HepG2 (cell line): Measurements from ENCODE around the gene OPRL1. TPM values are rescaled to one million over a fixed set of nuclear protein-coding genes. Genes with fewer than 3 reads are reported as not detected.

Experiments
- ERF ChIP-seq: IDR thresholded peaks from 2 replicates; pipeline ENCODE4 v1.6.1; 2018; ENCODE audit warnings: missing biosample characterization, missing genetic modification reagents
- FLYWCH1 ChIP-seq: sonication (generic); formaldehyde crosslinking; IDR thresholded peaks from 2 replicates; pipeline ENCODE4 v1.8.1; 2023; ENCODE audit warnings: mild to moderate bottlenecking, missing genetic modification reagents
- HCFC1 ChIP-seq: fragments of 150-350 bp; IDR thresholded peaks from 2 replicates; pipeline ENCODE4 v1.6.1; 2014; ENCODE audit warnings: low read depth, low read length
- HDAC1 ChIP-seq: sonication (generic); formaldehyde crosslinking; IDR thresholded peaks from 2 replicates; pipeline ENCODE4 v1.5.1; 2020; ENCODE audit warnings: mild to moderate bottlenecking, missing genetic modification reagents
- HIVEP1 ChIP-seq: sonication (generic); formaldehyde crosslinking; IDR thresholded peaks from 2 replicates; pipeline ENCODE4 v1.4.0; 2020; ENCODE audit warnings: mild to moderate bottlenecking, missing genetic modification reagents
- MBNL3 ChIP-seq: fragments of 250-450 bp; sonication (Bioruptor Pico); conservative IDR thresholded peaks from 2 replicates; pipeline ENCODE4 v1.8.0; 2022; ENCODE audit warnings: mild to moderate bottlenecking, inconsistent platforms
- PAF1 ChIP-seq: IDR thresholded peaks from 2 replicates; pipeline ENCODE4 v1.6.1; 2016; ENCODE audit warnings: missing genetic modification reagents, missing compliant biosample characterization
- YEATS2 ChIP-seq: sonication (generic); formaldehyde crosslinking; IDR thresholded peaks from 2 replicates; pipeline ENCODE4 v1.4.0; 2020; ENCODE audit warnings: missing genetic modification reagents, borderline replicate concordance
- ZBTB38 ChIP-seq: sonication (generic); formaldehyde crosslinking; IDR thresholded peaks from 2 replicates; pipeline ENCODE4 v1.5.1; 2020; ENCODE audit warnings: mild to moderate bottlenecking, missing genetic modification reagents
- ZC3H4 ChIP-seq: sonication (generic); formaldehyde crosslinking; IDR thresholded peaks from 2 replicates; pipeline ENCODE4 v1.4.0; 2020; ENCODE audit warnings: missing genetic modification reagents, borderline replicate concordance
- ZFP62 ChIP-seq: sonication (generic); formaldehyde crosslinking; IDR thresholded peaks from 2 replicates; pipeline ENCODE4 v1.4.0; 2020; ENCODE audit warnings: missing genetic modification reagents
- ZNF124 ChIP-seq: sonication (generic); formaldehyde crosslinking; IDR thresholded peaks from 2 replicates; pipeline ENCODE4 v1.4.0; 2020; ENCODE audit warnings: missing genetic modification reagents
- ZNF331 ChIP-seq: sonication (generic); formaldehyde crosslinking; IDR thresholded peaks from 2 replicates; pipeline ENCODE4 v1.4.0; 2020; ENCODE audit warnings: missing genetic modification reagents
- ZNF335 ChIP-seq: sonication (generic); formaldehyde crosslinking; IDR thresholded peaks from 2 replicates; pipeline ENCODE4 v1.4.0; 2020; ENCODE audit warnings: missing genetic modification reagents
- ZNF75D ChIP-seq: sonication (generic); formaldehyde crosslinking; IDR thresholded peaks from 2 replicates; pipeline ENCODE4 v1.8.1; 2023; ENCODE audit warnings: missing genetic modification reagents, mild to moderate bottlenecking, borderline replicate concordance
- ZNF790 ChIP-seq: sonication (generic); formaldehyde crosslinking; IDR thresholded peaks from 2 replicates; pipeline ENCODE4 v1.8.0; 2022; ENCODE audit warnings: missing genetic modification reagents, mild to moderate bottlenecking, borderline replicate concordance
- ZNF792 ChIP-seq: IDR thresholded peaks from 2 replicates; pipeline ENCODE4 v1.6.1; 2016
- polyA plus RNA-seq, 8 experiments: library from polyadenylated mRNA; depleted of rRNA in 3 of 8; stranded (reverse) in 7 of 8; unstranded in 1 of 8; fragments of >200 nt; fragmentation: Illumina TruSeq in 4 of 8; extraction: Trizol in 4 of 8; gene quantifications; 2 replicates each; pipeline versions ENCODE4 v1.2.1 to v1.2.3, GENCODE V29; 2011 to 2016; ENCODE audit warnings: low read depth in 4 of 8, missing spikeins in 1 of 8, mixed read lengths in 1 of 8; ENCODE audit not compliant: insufficient read depth in 1 of 8
- total RNA-seq, 5 experiments: library from RNA; depleted of rRNA; stranded (reverse); fragments of >200 nt; fragmentation: Illumina TruSeq; extraction: Trizol; gene quantifications; 2 replicates each; pipeline ENCODE4 v1.2.3, GENCODE V29; 2016; ENCODE audit warnings: low read depth in 1 of 5
- TF ChIP-seq, protein P1 (sequence below): sonication (generic); formaldehyde crosslinking; IDR thresholded peaks from 2 replicates; pipeline ENCODE4 v1.5.1; 2020; ENCODE audit warnings: mild to moderate bottlenecking, missing genetic modification reagents
- TF ChIP-seq, protein P2 (sequence below): sonication (generic); formaldehyde crosslinking; IDR thresholded peaks from 2 replicates; pipeline ENCODE4 v1.9.0; 2022; ENCODE audit warnings: missing genetic modification reagents, mild to moderate bottlenecking, borderline replicate concordance
- TF ChIP-seq, protein P3 (sequence below): sonication (generic); formaldehyde crosslinking; IDR thresholded peaks from 2 replicates; pipeline ENCODE4 v1.8.1; 2022; ENCODE audit warnings: low read depth, mild to moderate bottlenecking, missing genetic modification reagents
- TF ChIP-seq, protein P4 (sequence below): sonication (generic); formaldehyde crosslinking; IDR thresholded peaks from 2 replicates; pipeline ENCODE4 v1.5.0; 2020; ENCODE audit warnings: missing genetic modification reagents

Gene OPRL1
- total and polyA plus RNA-seq, 2 of the 13 experiments (the other 11 are each of a cell fraction or from before 2014, with no cell fraction given), result 0.35 to 0.71 TPM

DNA sequence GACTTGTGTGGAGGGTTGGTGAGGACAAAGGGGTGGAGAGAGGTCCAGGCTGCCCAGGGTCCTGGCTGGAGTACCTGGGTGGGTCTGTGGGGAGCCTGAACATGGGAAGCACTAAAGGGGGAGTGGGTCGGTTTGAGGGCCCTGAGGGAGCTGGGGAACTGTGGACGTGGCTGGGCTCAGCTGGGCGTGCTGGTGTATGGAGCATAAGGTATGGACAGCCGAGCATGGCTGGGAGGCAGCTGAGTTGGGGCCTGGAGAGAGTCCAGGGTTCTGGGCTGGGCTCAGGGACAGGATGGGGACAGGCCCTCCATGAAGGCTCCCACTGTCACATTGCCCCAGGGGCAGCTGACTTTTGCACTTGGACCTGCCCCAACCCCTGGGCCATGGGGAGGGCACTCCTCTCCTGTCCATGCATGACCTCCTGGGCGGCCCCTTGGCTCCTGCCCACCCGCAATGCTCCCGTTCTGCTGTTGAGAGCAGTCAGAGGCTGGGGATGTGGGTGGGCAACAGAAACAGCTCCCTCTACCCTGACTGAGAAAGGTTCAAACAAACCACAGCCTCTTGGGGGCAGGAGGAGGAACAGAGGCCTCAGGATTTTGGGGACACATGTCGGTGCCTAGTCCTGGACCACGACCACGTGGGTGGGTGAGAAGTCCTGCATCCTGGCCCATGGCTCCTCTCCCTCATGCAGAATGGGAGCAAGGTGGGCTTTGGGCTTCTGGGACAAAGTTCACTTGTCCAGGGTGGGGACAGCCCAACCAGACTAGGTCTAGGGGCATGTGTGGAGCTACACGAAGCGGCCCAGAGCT is 39.4 kb upstream of the OPRL1 start (continued):
- TF ChIP-seq ZNF790 (CRISPR knock-in tag) (no peak), ZNF792 (peak; percentile 15), ZFP62 (CRISPR knock-in tag) (no peak), MBNL3 (CRISPR knock-in tag) (no peak), ZC3H4 (CRISPR knock-in tag) (no peak), ZNF331 (CRISPR knock-in tag) (peak; percentile 97), HCFC1 (no peak), FLYWCH1 (peak; percentile 72; the same call in 1 of the 2 replicates), ZNF75D (CRISPR knock-in tag) (no peak), ZNF124 (CRISPR knock-in tag) (peak; percentile 15; the same call in 1 of the 2 replicates), YEATS2 (no peak), HDAC1 (CRISPR knock-in tag) (peak; percentile 54; the same call in 1 of the 2 replicates), ZBTB38 (CRISPR knock-in tag) (peak; percentile 16; the same call in 1 of the 2 replicates), HIVEP1 (CRISPR knock-in tag) (peak; percentile 29; the same call in 1 of the 2 replicates), ERF (CRISPR knock-in tag) (peak; percentile 43), PAF1 (CRISPR knock-in tag) (peak; percentile 92; the same call in 1 of the 2 replicates), ZNF335 (CRISPR knock-in tag) (no peak)
- TF ChIP-seq, protein P1, sequence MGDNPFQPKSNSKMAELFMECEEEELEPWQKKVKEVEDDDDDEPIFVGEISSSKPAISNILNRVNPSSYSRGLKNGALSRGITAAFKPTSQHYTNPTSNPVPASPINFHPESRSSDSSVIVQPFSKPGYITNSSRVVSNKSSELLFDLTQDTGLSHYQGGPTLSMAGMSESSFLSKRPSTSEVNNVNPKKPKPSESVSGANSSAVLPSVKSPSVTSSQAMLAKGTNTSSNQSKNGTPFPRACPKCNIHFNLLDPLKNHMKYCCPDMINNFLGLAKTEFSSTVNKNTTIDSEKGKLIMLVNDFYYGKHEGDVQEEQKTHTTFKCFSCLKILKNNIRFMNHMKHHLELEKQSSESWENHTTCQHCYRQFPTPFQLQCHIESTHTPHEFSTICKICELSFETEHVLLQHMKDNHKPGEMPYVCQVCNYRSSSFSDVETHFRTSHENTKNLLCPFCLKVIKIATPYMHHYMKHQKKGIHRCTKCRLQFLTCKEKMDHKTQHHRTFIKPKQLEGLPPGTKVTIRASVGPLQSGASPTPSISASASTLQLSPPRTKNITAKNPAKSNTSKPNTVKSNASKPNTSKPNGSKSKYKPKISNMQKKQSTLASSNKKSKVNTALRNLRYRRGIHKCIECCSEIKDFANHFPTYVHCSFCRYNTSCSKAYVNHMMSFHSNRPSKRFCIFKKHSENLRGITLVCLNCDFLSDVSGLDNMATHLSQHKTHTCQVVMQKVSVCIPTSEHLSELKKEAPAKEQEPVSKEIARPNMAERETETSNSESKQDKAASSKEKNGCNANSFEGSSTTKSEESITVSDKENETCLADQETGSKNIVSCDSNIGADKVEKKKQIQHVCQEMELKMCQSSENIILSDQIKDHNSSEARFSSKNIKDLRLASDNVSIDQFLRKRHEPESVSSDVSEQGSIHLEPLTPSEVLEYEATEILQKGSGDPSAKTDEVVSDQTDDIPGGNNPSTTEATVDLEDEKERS, result no peak
- TF ChIP-seq, protein P2, sequence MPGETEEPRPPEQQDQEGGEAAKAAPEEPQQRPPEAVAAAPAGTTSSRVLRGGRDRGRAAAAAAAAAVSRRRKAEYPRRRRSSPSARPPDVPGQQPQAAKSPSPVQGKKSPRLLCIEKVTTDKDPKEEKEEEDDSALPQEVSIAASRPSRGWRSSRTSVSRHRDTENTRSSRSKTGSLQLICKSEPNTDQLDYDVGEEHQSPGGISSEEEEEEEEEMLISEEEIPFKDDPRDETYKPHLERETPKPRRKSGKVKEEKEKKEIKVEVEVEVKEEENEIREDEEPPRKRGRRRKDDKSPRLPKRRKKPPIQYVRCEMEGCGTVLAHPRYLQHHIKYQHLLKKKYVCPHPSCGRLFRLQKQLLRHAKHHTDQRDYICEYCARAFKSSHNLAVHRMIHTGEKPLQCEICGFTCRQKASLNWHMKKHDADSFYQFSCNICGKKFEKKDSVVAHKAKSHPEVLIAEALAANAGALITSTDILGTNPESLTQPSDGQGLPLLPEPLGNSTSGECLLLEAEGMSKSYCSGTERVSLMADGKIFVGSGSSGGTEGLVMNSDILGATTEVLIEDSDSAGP, result peak; percentile 72
- TF ChIP-seq, protein P3, sequence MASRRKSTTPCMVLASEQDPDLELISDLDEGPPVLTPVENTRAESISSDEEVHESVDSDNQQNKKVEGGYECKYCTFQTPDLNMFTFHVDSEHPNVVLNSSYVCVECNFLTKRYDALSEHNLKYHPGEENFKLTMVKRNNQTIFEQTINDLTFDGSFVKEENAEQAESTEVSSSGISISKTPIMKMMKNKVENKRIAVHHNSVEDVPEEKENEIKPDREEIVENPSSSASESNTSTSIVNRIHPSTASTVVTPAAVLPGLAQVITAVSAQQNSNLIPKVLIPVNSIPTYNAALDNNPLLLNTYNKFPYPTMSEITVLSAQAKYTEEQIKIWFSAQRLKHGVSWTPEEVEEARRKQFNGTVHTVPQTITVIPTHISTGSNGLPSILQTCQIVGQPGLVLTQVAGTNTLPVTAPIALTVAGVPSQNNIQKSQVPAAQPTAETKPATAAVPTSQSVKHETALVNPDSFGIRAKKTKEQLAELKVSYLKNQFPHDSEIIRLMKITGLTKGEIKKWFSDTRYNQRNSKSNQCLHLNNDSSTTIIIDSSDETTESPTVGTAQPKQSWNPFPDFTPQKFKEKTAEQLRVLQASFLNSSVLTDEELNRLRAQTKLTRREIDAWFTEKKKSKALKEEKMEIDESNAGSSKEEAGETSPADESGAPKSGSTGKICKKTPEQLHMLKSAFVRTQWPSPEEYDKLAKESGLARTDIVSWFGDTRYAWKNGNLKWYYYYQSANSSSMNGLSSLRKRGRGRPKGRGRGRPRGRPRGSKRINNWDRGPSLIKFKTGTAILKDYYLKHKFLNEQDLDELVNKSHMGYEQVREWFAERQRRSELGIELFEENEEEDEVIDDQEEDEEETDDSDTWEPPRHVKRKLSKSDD (CRISPR knock-in tag), result peak; percentile 71
- TF ChIP-seq, protein P4, sequence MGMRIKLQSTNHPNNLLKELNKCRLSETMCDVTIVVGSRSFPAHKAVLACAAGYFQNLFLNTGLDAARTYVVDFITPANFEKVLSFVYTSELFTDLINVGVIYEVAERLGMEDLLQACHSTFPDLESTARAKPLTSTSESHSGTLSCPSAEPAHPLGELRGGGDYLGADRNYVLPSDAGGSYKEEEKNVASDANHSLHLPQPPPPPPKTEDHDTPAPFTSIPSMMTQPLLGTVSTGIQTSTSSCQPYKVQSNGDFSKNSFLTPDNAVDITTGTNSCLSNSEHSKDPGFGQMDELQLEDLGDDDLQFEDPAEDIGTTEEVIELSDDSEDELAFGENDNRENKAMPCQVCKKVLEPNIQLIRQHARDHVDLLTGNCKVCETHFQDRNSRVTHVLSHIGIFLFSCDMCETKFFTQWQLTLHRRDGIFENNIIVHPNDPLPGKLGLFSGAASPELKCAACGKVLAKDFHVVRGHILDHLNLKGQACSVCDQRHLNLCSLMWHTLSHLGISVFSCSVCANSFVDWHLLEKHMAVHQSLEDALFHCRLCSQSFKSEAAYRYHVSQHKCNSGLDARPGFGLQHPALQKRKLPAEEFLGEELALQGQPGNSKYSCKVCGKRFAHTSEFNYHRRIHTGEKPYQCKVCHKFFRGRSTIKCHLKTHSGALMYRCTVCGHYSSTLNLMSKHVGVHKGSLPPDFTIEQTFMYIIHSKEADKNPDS, result no peak
